A673 (cell line): ENCODE measurements around the gene HDAC4. TPM values are rescaled to one million over a fixed set of nuclear protein-coding genes. Genes with fewer than 3 reads are reported as not detected.
A peak's percentile ranks its signal among the peaks of the same experiment; 100 is the strongest.

Source experiments
- BruUV-seq: library from RNA; stranded (reverse); fragments of 400-500 nt; replicated peaks from 2 replicates; lab custom pipeline; 2021; lab: Mats Ljungman, UMichigan
- CTCF ChIA-PET: fragments of 300-600 bp; sonication (Branson Sonifier 250); formaldehyde crosslinking; loops from one replicate; lab custom pipeline; 2022; ENCODE audit warnings: antibody characterized with exemption; lab: Charles Lee
- POLR2A ChIA-PET: fragments of 300-600 bp; sonication (Branson Sonifier 250); formaldehyde crosslinking; loops from one replicate; lab custom pipeline; 2022; ENCODE audit warnings: antibody characterized with exemption; ENCODE audit not compliant: low non-redundant PET; lab: Charles Lee
- DNase-seq: peaks from one replicate; pipeline ENCODE4 v3.0.0-alpha.2; 2015; ENCODE audit warnings: low spot score
- H3K27ac ChIP-seq: fragments of 200-600 bp; sonication (generic); 2 replicates; pipeline ENCODE4 v1.5.1; 2016; ENCODE audit warnings: mixed run types, low read depth, mild to moderate bottlenecking, mixed read lengths, antibody characterized with exemption, low read length; ENCODE audit not compliant: poor library complexity, severe bottlenecking
- H3K27me3 ChIP-seq: fragments of 200-600 bp; sonication (generic); replicated peaks from 2 replicates; pipeline ENCODE4 v1.6.1; 2017; ENCODE audit warnings: mixed run types, low read depth, mild to moderate bottlenecking, mixed read lengths, antibody characterized with exemption, low read length; ENCODE audit not compliant: insufficient read depth, poor library complexity
- H3K36me3 ChIP-seq: fragments of 200-600 bp; sonication (generic); 2 replicates; pipeline ENCODE4 v1.6.1; 2016; ENCODE audit warnings: mixed run types, mild to moderate bottlenecking, mixed read lengths, antibody characterized with exemption, low read length; ENCODE audit not compliant: insufficient read depth, poor library complexity, severe bottlenecking
- H3K4me1 ChIP-seq: fragments of 200-600 bp; sonication (generic); 2 replicates; pipeline ENCODE4 v1.6.1; 2017; ENCODE audit warnings: mixed run types, mild to moderate bottlenecking, mixed read lengths, antibody characterized with exemption, low read length; ENCODE audit not compliant: insufficient read depth, poor library complexity, severe bottlenecking
- H3K4me3 ChIP-seq: fragments of 200-600 bp; sonication (generic); 2 replicates; pipeline ENCODE4 v1.5.1; 2016; ENCODE audit warnings: low read depth, mixed run types, mild to moderate bottlenecking, mixed read lengths, low read length; ENCODE audit not compliant: poor library complexity, severe bottlenecking
- H3K9me3 ChIP-seq: fragments of 200-600 bp; sonication (generic); 2 replicates; pipeline ENCODE4 v1.6.1; 2016; ENCODE audit warnings: mixed run types, low read depth, mild to moderate bottlenecking, mixed read lengths, antibody characterized with exemption, low read length; ENCODE audit not compliant: poor library complexity, severe bottlenecking
- CTCF ChIP-seq: fragments of 300-800, 200-600 bp; sonication (generic); conservative IDR thresholded peaks from 2 replicates; pipeline ENCODE4 v1.5.1; 2017; ENCODE audit warnings: low read depth, mild to moderate bottlenecking, antibody characterized with exemption, low read length, moderate library complexity, mixed read lengths
- EZH2 ChIP-seq: fragments of 200-600 bp; sonication (generic); IDR thresholded peaks from 2 replicates; pipeline ENCODE4 v1.6.1; 2017; ENCODE audit warnings: borderline replicate concordance, low read depth, mild to moderate bottlenecking, mixed read lengths, antibody characterized with exemption, low read length; ENCODE audit not compliant: poor library complexity, severe bottlenecking
- intact Hi-C: fragments of 100-400 bp; cut with micrococcal nuclease; formaldehyde crosslinking; loops from one replicate; pipeline ENCODE4 v1.10.0; 2022; ENCODE audit not compliant: unreplicated experiment
- total RNA-seq: library from RNA; stranded (reverse); gene quantifications from 2 replicates; pipeline ENCODE4 v1.2.3, GENCODE V29; 2021

The HDAC4 gene
- total RNA-seq, 1 experiment from 2014 or later = 40.0 TPM

DNA sequence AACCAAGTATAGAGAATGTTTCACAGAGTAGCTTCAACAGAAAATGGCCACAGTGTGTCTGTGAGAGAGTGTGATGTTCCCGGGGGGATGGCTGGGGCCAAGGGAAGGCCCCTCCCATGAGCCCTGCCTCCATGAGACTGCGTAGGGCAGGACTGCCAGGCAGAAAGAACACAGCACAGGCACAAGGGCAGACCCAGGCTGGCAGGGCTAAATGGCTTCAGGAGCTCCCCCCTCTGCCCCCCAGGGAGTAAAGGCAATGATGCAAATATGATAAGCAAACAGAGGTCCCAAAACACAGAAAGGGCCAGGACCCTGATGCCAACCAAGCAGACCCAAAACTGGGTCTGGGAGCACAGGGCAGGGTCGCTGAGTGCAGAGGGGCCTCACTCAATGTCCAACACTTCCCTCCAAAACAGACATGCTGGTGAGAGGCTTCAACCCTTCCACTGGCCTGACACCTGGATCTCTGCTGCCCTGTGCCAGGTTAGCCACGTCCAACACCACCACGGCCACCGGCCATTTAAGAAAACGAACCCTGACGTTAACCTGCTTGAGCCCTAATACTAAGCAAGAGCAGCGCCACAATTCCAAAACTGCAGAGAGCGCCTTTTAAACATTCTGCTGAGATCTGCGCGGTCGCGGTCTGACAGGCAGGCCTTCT lies 90.3 kb downstream of the HDAC4 start:
- no TSS peak for BruUV-seq
- no peaks in the 10 kb centered on the region for H3K4me1 ChIP-seq

DNA sequence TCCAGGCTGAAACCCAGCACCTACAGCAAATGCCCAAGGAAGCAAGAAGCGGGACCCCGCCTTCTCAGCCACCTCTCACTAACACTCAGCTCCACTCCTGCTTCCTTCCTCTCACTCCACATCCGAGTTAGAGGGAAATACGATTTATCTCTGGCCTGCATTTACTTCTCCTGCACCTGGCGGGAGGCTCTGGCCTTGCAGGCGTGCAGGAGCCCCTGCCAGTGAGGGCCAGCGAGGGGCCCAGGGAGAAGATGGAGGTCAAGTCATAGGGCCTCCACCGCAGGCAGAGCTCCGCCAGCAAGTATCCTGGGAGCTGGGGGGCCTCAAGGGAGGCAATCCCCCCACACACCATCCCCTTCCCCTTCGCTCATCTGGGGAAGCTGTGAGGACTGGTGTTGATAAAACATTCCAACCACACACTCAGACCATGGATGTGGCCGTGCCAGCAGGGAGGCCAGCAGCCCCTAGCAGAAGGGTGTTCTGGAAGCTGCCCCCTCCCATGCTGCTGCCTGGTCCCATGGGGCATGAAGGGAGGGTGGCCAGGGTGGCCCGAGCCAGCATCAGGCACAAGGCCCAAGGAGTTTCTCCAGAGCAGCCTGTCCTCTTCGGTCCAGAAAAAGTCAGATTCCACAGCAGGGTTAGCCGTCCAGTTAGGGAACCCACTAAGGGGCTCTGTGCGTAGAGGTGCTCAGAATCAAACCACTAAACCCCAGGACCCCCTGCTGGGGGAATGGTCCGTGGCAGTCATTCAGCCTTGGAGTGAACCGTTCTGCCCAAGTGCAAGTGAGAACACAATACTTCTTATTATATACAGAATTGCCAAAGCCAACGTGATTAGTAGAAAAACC lies 91.2 kb downstream of the HDAC4 start:
- Histone ChIP-seq H3K27ac (peak overlapping the region; percentile 19), H3K27me3 (no peaks in the 10 kb centered on the region), H3K4me3 (no peak overlapping the region), H3K9me3 (no peaks in the 10 kb centered on the region), H3K4me1 (no peaks in the 10 kb centered on the region), H3K36me3 (no peaks in the 10 kb centered on the region)
- ChIA-PET CTCF (no interaction called here), POLR2A (no interaction called here)
- TF ChIP-seq CTCF = no peak
- TF ChIP-seq EZH2 = no peak
- DNase-seq = no peak
- intact Hi-C loops = no loop called here
- BruUV-seq = no TSS peak

More for the DNA sequence above, 90.3 kb downstream of the HDAC4 start:
- Histone ChIP-seq H3K4me3 (no peak overlapping the region), H3K36me3 (no peaks in the 10 kb centered on the region), H3K9me3 (peaks cover 2% of the 10 kb centered on the region), H3K27me3 (no peaks in the 10 kb centered on the region), H3K27ac (no peak overlapping the region)
- ChIA-PET CTCF (no interaction called here), POLR2A (no interaction called here)
- intact Hi-C loops = no loop called here
- DNase-seq = no peak
- no peak for TF ChIP-seq CTCF
- no peak for TF ChIP-seq EZH2

GRCh38 chr2:239308661-239309397 lies 92.0 kb downstream of the HDAC4 start:
- DNase-seq = no peak
- H3K27me3 ChIP-seq = no peaks in the 10 kb centered on the region
- no peaks in the 10 kb centered on the region for H3K9me3 ChIP-seq
- TF ChIP-seq CTCF = no peak
- no peak for TF ChIP-seq EZH2
- intact Hi-C loops = no loop called here
- ChIA-PET POLR2A (no interaction called here), CTCF (no interaction called here)
- H3K4me3 ChIP-seq = no peak overlapping the region
- peak overlapping the region; percentile 19 for H3K27ac ChIP-seq
- no peaks in the 10 kb centered on the region for H3K4me1 ChIP-seq
- BruUV-seq = no TSS peak
- H3K36me3 ChIP-seq = no peaks in the 10 kb centered on the region
